ENCODE measurements around the gene HSD17B10.

- TF ChIP-seq CTCF (optimal IDR thresholded peaks at IDR 0.05 in 1 of 3, IDR thresholded peaks at IDR 0.05 in 1 of 3, conservative IDR thresholded peaks at IDR 0.05 in 1 of 3; ENCODE audit: extremely low read depth in 1 of 3, insufficient read depth in 2 of 3, low read length in 3 of 3) (no peak), EZH2 (IDR thresholded peaks at IDR 0.05; ENCODE audit: low read length) (no peak)
Measured at GRCh38 chrX:53398216-53398615, 36.0 kb downstream of the HSD17B10 start.
